Lung (tissue), 12 donors: Measurements from ENCODE around the gene CDH13. TPM values are rescaled to one million over a fixed set of nuclear protein-coding genes. Genes with fewer than 3 reads are reported as not detected.

Experiments used
- ATAC-seq: fragments of 200-7000 bp; cut with Tn5 transposase; one replicate; pipeline ENCODE4 v1.9.1; 2020; ENCODE audit warnings: moderate number of reproducible peaks; ENCODE audit not compliant: insufficient read depth, low FRiP score
- DNase-seq, 3 donors: peaks; one replicate each; pipeline ENCODE4 v3.0.0-alpha.2; 2013 to 2017
- H3K27ac ChIP-seq, 2 donors: one replicate each; pipeline ENCODE4 v1.5.1; 2013; ENCODE audit warnings: mild to moderate bottlenecking in 2 of 2, moderate library complexity in 2 of 2, control low read depth in 1 of 2, inconsistent platforms in 1 of 2, low read depth in 1 of 2, low read length in 1 of 2
- H3K27me3 ChIP-seq, 3 donors: one replicate each; pipeline ENCODE4 v1.5.1; 2013; ENCODE audit warnings: low read length in 2 of 3; ENCODE audit not compliant: control insufficient read depth in 3 of 3, insufficient read depth in 3 of 3
- H3K36me3 ChIP-seq, 4 donors: one replicate each; pipeline ENCODE4 v1.5.1; 2013; ENCODE audit warnings: low read length in 4 of 4, mild to moderate bottlenecking in 1 of 4, moderate library complexity in 1 of 4; ENCODE audit not compliant: control insufficient read depth in 4 of 4, insufficient read depth in 4 of 4
- H3K4me1 ChIP-seq, 5 donors: one replicate each; pipeline ENCODE4 v1.5.1; 2013; ENCODE audit warnings: low read length in 5 of 5, mild to moderate bottlenecking in 2 of 5, moderate library complexity in 1 of 5; ENCODE audit not compliant: control insufficient read depth in 5 of 5, insufficient read depth in 5 of 5
- H3K4me3 ChIP-seq: one replicate; pipeline ENCODE4 v1.5.1; 2013; ENCODE audit warnings: mild to moderate bottlenecking, control low read depth, moderate library complexity
- H3K9ac ChIP-seq, 2 donors: one replicate each; pipeline ENCODE4 v1.5.1; 2013; ENCODE audit warnings: low read length in 2 of 2, control low read depth in 1 of 2; ENCODE audit not compliant: insufficient read depth in 1 of 2
- H3K9me3 ChIP-seq, 4 donors: one replicate each; pipeline ENCODE4 v1.5.1; 2013; ENCODE audit warnings: low read length in 3 of 4, mild to moderate bottlenecking in 1 of 4, moderate library complexity in 1 of 4; ENCODE audit not compliant: control insufficient read depth in 4 of 4, insufficient read depth in 3 of 4
- CTCF ChIP-seq: IDR thresholded peaks from 2 replicates; pipeline ENCODE4 v1.5.1; 2012; ENCODE audit warnings: mild to moderate bottlenecking; ENCODE audit errors: control extremely low read depth, extremely low read depth
- WGBS, 2 donors: extraction: QIAGEN DNeasy Blood & Tissue Kit; methylation state at CpG; one replicate each; pipeline ENCODE4 v1.1.7; 2013; 5-methylcytosine and 5-hydroxymethylcytosine counted together
- polyA plus RNA-seq, 2 donors: library from polyadenylated mRNA; stranded (reverse); fragments of 200-250 nt; gene quantifications; one replicate each; pipeline ENCODE4 v1.2.1, GENCODE V29; 2013
- total RNA-seq, 2 donors: library from RNA; depleted of rRNA in 1 of 2; stranded (reverse); fragments of >200 nt in 1 of 2; gene quantifications; one replicate each; pipeline ENCODE4 v1.2.1, GENCODE V29; 2014 to 2021
- donor health status: control.
- donor health status: control.
- donor health status: Bipolar disorder and iron deficiency.
- donor health status: healthy.
- donor health status: DM: yes; HTN: yes; CAD: no.

The CDH13 gene
- total and polyA plus RNA-seq, 4 donors, result 2.1 to 12.3 (median 7.3) TPM

- TF ChIP-seq CTCF, result no peak
- 66 to 73% methylated on average over 15 of the region's 15 CpGs for WGBS, 2 donors
- Histone ChIP-seq H3K9me3 (no peaks in the 10 kb centered on the region), H3K36me3 (no peaks in the 10 kb centered on the region), H3K9ac (no peak overlapping the region), H3K4me1 (peaks cover 0 to 3% (median 1%) of the 10 kb centered on the region in 5 donors), H3K27me3 (no peaks in the 10 kb centered on the region), H3K27ac (no peak overlapping the region), H3K4me3 (no peak overlapping the region)
- no peak for ATAC-seq
- no peak for DNase-seq
These were observed 20.7 kb upstream of the CDH13 start for GRCh38 chr16:82605863-82606620.

GRCh38 chr16:82609140-82609539 is 17.6 kb upstream of the CDH13 start:
- no peaks in the 10 kb centered on the region for H3K36me3 ChIP-seq
- H3K27ac ChIP-seq, result peak overlapping the region in 1 of 2 donors; percentile 41
- H3K9me3 ChIP-seq, result no peaks in the 10 kb centered on the region
- DNase-seq (peak in 1 of 3 donors; percentile 11), ATAC-seq (no peak)
- TF ChIP-seq CTCF, result no peak
- peaks cover 0 to 3% (median 1%) of the 10 kb centered on the region in 5 donors for H3K4me1 ChIP-seq
- no peak overlapping the region for H3K9ac ChIP-seq
- no peak overlapping the region for H3K4me3 ChIP-seq
- H3K27me3 ChIP-seq, result peaks cover 0 to 5% (median 0%) of the 10 kb centered on the region in 3 donors
- 63 to 67% methylated on average over 3 of the region's 3 CpGs for WGBS, 2 donors

- Histone ChIP-seq H3K36me3 (no peaks in the 10 kb centered on the region), H3K27me3 (peaks cover 0 to 5% (median 0%) of the 10 kb centered on the region in 3 donors)
- 72 to 84% methylated on average over 3 of the region's 3 CpGs for WGBS, 2 donors
These were observed 14.5 kb upstream of the CDH13 start for GRCh38 chr16:82612263-82612662.

More at GRCh38 chr16:82612263-82612662, 14.5 kb upstream of the CDH13 start:
- DNase-seq (no peak), ATAC-seq (no peak)
- H3K27ac ChIP-seq, result no peak overlapping the region
- no peaks in the 10 kb centered on the region for H3K9me3 ChIP-seq
- H3K9ac ChIP-seq, result no peak overlapping the region
- no peak for TF ChIP-seq CTCF
- H3K4me3 ChIP-seq, result no peak overlapping the region
- peaks cover 0 to 3% (median 1%) of the 10 kb centered on the region in 5 donors for H3K4me1 ChIP-seq
